Cerebellar nuclear complex (tissue), 1 donor: ENCODE results near the gene MPIG6B.

Experiments
- DNase-seq, 2 experiments: peaks; one replicate each; lab custom pipeline; 2025; lab: John Stamatoyannopoulos, UW

MPIG6B gene

GRCh38 chr6:31767096-31767645 is 44.0 kb downstream of the MPIG6B start:
- no peak for DNase-seq

- DNase-seq = no peak
Observed at GRCh38 chr6:31768363-31769257, 45.4 kb downstream of the MPIG6B start.

- no peak for DNase-seq
Observed at GRCh38 chr6:31769684-31770371, 46.7 kb downstream of the MPIG6B start.

- DNase-seq = no peak
Observed at GRCh38 chr6:31770860-31771259, 47.7 kb downstream of the MPIG6B start.

GRCh38 chr6:31771992-31772358 is 48.8 kb downstream of the MPIG6B start:
- DNase-seq = no peak

GRCh38 chr6:31775184-31775583 is 52.0 kb downstream of the MPIG6B start:
- no peak for DNase-seq

GRCh38 chr6:31775633-31776484 is 52.7 kb downstream of the MPIG6B start:
- DNase-seq = no peak
